Activated T-helper 1 cell treated with anti-CD3 and anti-CD28 coated beads, Interleukin-12 subunit alpha, Interleukin-12 subunit beta, Interleukin-2, Interleukin-4 antibody, amounts not matched to agents 30 ng/mL and 10 ng/mL and 1 ng/mL, durations not matched to agents 14 hours and 24 hours and 36 hours (primary cell): ENCODE measurements around the gene COBL. TPM values are rescaled to one million over a fixed set of nuclear protein-coding genes. Genes with fewer than 3 reads are reported as not detected.

Experiments used
- DNase-seq: peaks from one replicate; pipeline ENCODE4 v3.0.0; 2021; ENCODE audit warnings: low spot score
- H3K27ac Mint-ChIP-seq: one replicate; pipeline ENCODE4 v1.8.0; 2021; ENCODE audit warnings: mild to moderate bottlenecking, mixed read lengths
- H3K27me3 Mint-ChIP-seq: one replicate; pipeline ENCODE4 v1.8.0; 2022; ENCODE audit warnings: mild to moderate bottlenecking, moderate library complexity, mixed read lengths; ENCODE audit not compliant: insufficient read depth
- H3K36me3 Mint-ChIP-seq: one replicate; pipeline ENCODE4 v1.8.0; 2021; ENCODE audit warnings: low read depth, mixed read lengths
- H3K4me1 Mint-ChIP-seq: one replicate; pipeline ENCODE4 v1.8.0; 2021; ENCODE audit warnings: low read depth, mixed read lengths
- H3K4me3 Mint-ChIP-seq: one replicate; pipeline ENCODE4 v1.8.0; 2021; ENCODE audit warnings: mild to moderate bottlenecking, moderate library complexity, mixed read lengths
- H3K9me3 Mint-ChIP-seq: one replicate; pipeline ENCODE4 v1.8.0; 2021; ENCODE audit warnings: mixed read lengths
- intact Hi-C: fragments of 100-400 bp; cut with micrococcal nuclease; formaldehyde crosslinking; loops from one replicate; pipeline ENCODE4 v1.15.1; 2024
- total RNA-seq: library from RNA; stranded (reverse); gene quantifications from 2 replicates; pipeline ENCODE4 v1.2.3, GENCODE V29; 2022

COBL gene
- total RNA-seq, 1 donor from 2014 or later = not detected

DNA sequence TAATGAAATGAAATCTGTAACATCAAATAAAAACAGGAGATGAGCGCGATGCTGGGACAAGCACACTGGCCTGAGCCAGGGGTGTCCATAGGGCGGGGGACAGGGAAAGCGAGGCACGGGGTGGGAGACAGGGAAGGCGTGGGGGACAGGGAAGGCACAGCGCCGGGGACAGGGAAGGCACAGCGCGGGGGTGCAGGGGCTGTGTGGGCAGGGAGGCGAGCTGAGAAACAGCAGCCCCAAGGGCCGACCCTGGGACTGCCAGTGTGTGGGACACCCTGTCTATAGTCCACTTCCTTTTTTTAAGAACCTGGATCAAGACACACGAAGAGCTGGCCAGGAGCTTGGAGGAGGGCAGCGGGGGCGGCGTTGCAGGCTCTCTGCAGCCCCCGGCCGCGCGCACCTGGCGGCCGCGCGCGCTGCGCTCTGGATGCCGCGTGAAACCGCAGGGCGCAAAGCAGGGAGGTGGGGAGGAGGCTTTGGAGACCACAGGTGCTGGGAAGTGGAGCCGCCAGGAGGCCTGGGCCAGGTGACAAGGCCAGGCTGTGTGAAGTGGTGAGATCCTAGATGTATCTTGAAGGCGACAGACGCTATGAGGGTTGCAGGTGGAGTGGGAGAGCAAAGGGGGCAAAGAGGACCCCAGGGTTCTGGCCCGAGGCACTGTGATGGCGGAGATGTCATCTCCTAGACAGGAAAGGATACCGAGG is 157.7 kb downstream of the COBL start:
- DNase-seq = no peak
- H3K9me3 Mint-ChIP-seq = no peaks in the 10 kb centered on the region
- H3K27ac Mint-ChIP-seq = no peak overlapping the region
- peaks cover 11% of the 10 kb centered on the region for H3K27me3 Mint-ChIP-seq
- no peaks in the 10 kb centered on the region for H3K36me3 Mint-ChIP-seq
- intact Hi-C loops = no loop called here
- no peak overlapping the region for H3K4me3 Mint-ChIP-seq
- peaks cover 12% of the 10 kb centered on the region for H3K4me1 Mint-ChIP-seq

DNA sequence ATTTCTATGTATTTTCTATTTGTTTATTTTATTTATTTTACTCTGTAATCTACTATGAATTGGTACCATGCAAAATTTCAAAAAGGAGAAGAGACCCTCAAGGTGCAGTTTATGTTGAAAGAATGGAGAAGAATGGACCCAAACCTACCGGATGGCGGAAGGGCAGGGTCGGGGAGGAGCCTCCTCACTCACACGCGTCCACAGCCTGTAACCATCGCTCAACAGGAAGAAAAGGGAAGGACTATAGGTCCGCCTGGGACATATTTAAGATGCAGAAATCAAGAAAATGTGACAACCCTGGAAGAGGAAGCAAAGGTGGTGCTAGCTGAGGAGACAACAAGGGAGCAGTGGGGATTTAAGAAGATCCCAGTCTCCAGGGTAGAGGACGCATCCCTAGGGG is 158.4 kb downstream of the COBL start:
- Mint-ChIP-seq H3K36me3 (no peaks in the 10 kb centered on the region), H3K27ac (no peak overlapping the region), H3K27me3 (peaks cover 11% of the 10 kb centered on the region), H3K4me3 (no peak overlapping the region), H3K4me1 (peaks cover 7% of the 10 kb centered on the region), H3K9me3 (no peaks in the 10 kb centered on the region)
- intact Hi-C loops = no loop called here
- DNase-seq = no peak

DNA sequence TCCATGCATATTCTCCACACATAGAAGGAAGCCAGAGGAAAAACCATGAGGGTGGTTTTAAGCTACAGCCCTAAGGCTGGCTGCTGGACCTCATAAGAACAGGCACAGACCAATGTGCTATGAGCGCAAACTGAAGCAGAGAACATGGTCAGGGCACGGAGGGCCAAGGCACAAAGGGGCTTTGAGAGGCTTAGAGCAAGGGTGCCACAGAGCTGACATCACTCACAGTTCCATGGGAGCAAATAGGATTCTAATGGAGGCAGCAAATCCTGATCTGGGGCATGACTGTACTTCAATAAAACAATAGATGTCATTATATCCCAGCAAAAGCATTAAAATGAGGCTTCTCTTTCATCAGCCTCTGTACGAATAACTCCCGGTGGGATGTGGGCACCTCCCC is 162.4 kb downstream of the COBL start:
- no peaks in the 10 kb centered on the region for H3K4me1 Mint-ChIP-seq
- H3K4me3 Mint-ChIP-seq = no peak overlapping the region
- no peaks in the 10 kb centered on the region for H3K36me3 Mint-ChIP-seq
- H3K9me3 Mint-ChIP-seq = no peaks in the 10 kb centered on the region
- H3K27me3 Mint-ChIP-seq = peaks cover 8% of the 10 kb centered on the region
- intact Hi-C loops = no loop called here
- no peak overlapping the region for H3K27ac Mint-ChIP-seq
- DNase-seq = no peak

DNA sequence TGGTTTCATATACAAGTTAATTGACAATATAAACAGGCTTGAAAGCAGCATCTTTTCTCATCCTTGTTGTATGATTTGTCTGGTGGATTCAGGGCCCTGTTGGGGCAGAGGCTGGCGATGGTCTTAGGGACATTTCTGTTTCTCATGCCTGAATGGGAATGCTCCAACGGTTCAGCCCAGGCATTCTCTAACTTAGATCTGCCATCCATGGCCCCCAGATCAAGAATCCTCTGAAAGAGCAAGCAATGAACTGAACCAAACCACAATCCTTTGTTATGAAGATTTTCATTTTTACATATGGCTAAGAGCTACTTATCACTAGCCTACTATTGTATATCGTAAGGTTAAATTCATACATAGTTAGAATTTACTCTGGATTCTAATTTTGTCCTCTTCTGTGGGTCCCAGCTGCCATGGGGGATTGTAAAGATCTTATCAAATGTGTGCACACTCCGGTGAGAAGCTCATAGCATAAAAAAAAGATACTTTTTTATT is 163.9 kb downstream of the COBL start:
- no peaks in the 10 kb centered on the region for H3K36me3 Mint-ChIP-seq
- H3K27ac Mint-ChIP-seq = no peak overlapping the region
- peaks cover 4% of the 10 kb centered on the region for H3K9me3 Mint-ChIP-seq
- H3K4me1 Mint-ChIP-seq = no peaks in the 10 kb centered on the region
- no peak overlapping the region for H3K4me3 Mint-ChIP-seq
- DNase-seq = no peak
- peaks cover 8% of the 10 kb centered on the region for H3K27me3 Mint-ChIP-seq
- intact Hi-C loops = no loop called here

DNA sequence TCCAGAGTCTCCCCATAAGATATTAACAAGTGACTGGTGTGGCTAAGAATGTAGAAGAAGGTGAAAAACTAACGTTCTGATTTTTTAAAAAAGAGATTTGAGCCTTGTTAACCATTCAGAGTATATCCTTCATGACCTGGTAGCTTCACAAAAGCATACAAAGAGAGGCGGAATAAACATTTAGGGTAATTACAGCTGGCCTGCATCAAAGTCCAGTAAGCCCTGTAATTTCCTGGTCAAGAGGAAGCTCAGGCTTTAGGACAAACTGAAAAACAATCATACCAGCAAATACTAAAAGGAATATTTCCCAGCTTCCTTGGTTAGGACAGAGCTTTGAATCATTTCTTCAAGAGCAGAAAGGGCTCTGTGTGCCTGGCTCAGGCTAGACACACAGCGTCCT is 165.2 kb downstream of the COBL start:
- Mint-ChIP-seq H3K27ac (no peak overlapping the region), H3K36me3 (no peaks in the 10 kb centered on the region), H3K27me3 (peaks cover 8% of the 10 kb centered on the region), H3K4me3 (no peak overlapping the region), H3K9me3 (peaks cover 8% of the 10 kb centered on the region), H3K4me1 (no peaks in the 10 kb centered on the region)
- intact Hi-C loops = no loop called here
- no peak for DNase-seq

DNA sequence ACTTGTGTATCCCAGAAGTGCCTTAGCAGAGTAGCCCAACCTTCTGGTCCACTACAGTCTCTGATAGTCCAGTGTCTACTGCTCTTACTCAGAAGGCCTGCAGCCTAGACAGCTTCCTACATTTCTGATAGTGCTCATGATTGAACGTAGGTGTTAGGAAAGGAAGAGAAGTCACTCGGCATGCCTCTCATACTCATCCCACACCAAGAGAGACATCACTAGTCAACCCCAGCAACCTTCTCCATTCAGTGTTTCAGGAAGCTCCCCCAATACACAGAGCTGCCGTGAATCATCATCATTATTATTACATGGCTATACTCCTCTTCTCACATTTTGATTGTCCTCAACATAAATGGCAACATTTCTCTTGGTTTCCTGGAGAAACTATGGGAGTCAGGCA is 166.4 kb downstream of the COBL start:
- peaks cover 3% of the 10 kb centered on the region for H3K27me3 Mint-ChIP-seq
- H3K9me3 Mint-ChIP-seq = peaks cover 8% of the 10 kb centered on the region
- intact Hi-C loops = no loop called here
- no peak for DNase-seq
- H3K4me1 Mint-ChIP-seq = no peaks in the 10 kb centered on the region
- H3K4me3 Mint-ChIP-seq = no peak overlapping the region
- no peaks in the 10 kb centered on the region for H3K36me3 Mint-ChIP-seq
- no peak overlapping the region for H3K27ac Mint-ChIP-seq

DNA sequence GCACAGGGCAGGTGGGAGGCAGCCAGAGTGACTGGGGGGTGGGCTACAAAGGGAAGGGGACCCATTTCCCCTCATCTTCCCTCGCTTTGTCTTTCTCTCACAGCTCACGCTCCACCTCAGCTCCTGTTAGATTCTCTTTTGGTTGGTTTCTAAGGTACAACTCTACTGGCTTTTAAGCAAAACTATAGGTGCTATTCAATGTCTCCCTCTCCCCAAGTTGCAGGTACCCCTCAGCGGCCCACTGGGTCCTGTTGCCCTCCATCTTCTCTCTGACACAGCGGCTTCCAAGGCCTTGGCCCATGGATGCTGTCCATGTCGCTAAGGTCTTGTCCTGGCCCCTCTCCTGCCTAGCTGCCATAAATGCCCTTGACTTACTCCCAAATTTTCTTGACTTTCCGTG is 168.4 kb downstream of the COBL start:
- intact Hi-C loops = no loop called here
- Mint-ChIP-seq H3K4me3 (no peak overlapping the region), H3K27ac (no peak overlapping the region), H3K36me3 (no peaks in the 10 kb centered on the region), H3K9me3 (peaks cover 8% of the 10 kb centered on the region), H3K4me1 (no peaks in the 10 kb centered on the region), H3K27me3 (no peaks in the 10 kb centered on the region)
- DNase-seq = no peak

DNA sequence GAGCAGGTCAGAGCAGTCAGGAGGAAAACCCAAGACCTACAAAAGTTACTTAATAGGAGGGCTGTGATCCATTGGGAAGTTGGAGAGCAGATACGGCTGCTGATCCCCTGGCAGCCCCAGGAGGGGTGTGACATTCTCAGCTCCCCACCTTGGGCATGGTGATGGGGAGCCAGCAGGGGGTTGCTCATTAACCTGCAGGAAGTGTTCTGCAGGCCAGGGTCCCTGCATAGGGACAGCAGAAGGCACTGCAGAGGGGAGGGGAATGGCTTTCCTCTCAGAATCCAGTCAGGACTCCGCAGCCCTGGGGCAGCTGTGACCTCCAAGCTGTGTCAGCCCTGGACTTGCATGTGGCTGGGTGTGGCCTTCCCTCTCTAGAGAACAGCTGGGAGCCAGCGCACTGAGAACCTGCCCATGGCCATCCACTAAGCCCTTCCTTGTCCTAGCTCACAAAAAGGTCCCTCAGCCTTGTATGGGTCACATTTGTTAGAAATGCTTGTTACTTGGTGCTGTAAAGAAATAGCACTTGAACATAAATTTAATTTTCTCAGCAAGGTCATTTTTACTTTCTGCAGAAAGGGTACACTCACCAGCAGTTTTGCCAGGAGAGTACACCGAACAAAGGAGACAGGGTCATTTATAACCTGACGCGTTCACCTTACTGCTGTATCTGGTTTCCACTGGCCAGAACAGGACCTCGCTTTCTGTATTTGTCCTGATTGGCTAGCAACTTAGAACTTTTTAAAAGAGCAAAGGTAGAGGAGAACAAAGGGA is 169.6 kb downstream of the COBL start:
- DNase-seq = no peak
- H3K27me3 Mint-ChIP-seq = no peaks in the 10 kb centered on the region
- intact Hi-C loops = no loop called here
- H3K27ac Mint-ChIP-seq = no peak overlapping the region
- H3K4me1 Mint-ChIP-seq = no peaks in the 10 kb centered on the region
- peaks cover 8% of the 10 kb centered on the region for H3K9me3 Mint-ChIP-seq
- no peaks in the 10 kb centered on the region for H3K36me3 Mint-ChIP-seq
- no peak overlapping the region for H3K4me3 Mint-ChIP-seq

DNA sequence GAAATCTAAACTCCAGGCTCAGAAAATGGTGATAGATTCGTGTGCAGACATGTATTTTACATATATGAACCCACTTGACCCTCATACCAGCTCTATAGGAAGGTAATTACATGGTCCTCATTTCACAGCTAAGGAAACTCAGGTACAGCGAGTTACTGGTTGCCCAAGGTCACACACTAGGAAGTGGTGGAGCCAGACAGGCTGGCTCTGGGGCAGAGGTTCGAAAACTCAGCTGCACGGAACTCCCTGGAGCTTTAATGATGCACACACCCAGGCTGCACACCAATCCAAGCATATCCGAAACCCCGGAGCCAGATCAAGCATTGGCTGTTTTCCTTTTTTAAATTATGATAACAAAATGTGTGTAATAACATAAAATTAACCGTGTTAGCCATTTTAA is 172.4 kb downstream of the COBL start:
- DNase-seq = no peak
- Mint-ChIP-seq H3K4me1 (peaks cover 15% of the 10 kb centered on the region), H3K27me3 (peaks cover 2% of the 10 kb centered on the region), H3K9me3 (peaks cover 8% of the 10 kb centered on the region), H3K36me3 (no peaks in the 10 kb centered on the region), H3K27ac (no peak overlapping the region), H3K4me3 (no peak overlapping the region)
- intact Hi-C loops = loop anchor here (5.0 kb wide), 1 partner anchor 467 kb away; no protein-coding TSS in a partner anchor

DNA sequence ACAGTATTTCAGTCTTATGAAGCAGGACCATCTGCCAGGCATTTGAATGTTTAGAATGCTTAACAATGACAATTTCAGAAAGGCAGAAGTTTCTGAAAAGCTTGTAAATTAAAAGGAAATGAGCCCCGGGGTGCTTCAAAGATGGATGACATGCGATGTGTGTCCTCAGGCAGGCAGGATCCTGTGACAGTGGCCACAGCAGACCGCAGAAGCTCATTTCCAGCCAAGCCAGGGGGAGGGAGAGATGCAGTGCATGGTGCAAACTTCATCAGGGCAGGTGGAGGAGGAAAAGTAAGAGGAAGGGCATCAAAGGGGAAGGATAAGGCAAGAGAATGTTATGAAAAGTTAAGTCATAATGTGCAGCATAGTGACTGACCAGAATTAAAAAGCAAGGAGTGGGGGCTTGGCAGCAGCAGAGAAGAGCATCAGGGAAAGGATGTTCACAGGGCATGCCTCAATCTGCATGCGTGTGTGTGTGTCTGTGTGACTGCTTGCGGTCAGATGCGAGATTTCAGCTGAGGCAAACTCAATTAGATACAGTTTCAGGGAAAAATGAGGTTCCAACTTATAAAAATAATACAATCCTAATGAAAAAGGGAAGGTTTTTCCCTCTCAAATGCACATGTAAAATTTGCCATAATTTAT is 173.7 kb downstream of the COBL start:
- H3K36me3 Mint-ChIP-seq = no peaks in the 10 kb centered on the region

DNA sequence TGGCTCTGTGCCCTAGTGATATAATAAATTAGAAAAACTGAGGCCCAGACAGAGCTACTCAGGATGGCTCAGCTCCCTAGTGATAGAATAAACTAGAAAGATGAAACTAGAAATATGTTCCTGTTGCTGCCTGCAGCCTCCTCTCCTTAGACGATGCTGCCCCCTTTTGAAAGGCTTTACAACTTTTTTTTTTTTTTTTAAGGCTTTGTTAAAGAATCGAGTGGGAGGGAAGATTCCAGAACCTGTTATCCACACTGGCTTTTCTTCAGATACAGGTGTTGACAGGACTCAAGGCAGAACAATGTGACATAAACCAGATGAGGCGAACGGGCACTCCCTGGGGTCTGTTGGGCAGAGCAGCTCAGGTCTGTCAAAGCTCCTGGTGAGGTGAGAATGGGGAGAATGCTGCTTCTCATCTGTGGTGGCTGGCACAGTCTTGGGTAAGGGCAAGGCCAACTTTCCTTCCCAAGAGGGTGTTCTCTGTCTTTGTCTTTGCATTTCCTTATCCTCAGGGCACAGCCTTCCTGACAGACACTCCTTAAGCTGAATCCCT is 175.1 kb downstream of the COBL start:
- Mint-ChIP-seq H3K4me3 (no peak overlapping the region), H3K9me3 (no peaks in the 10 kb centered on the region), H3K4me1 (peaks cover 15% of the 10 kb centered on the region), H3K36me3 (no peaks in the 10 kb centered on the region), H3K27ac (no peak overlapping the region), H3K27me3 (peaks cover 6% of the 10 kb centered on the region)
- intact Hi-C loops = loop anchor here (1.0 to 5.0 kb wide), 5 partner anchors 75 to 673 kb away; no protein-coding TSS in a partner anchor
- DNase-seq = no peak

More for the DNA sequence above, 173.7 kb downstream of the COBL start:
- intact Hi-C loops = loop anchor here (5.0 kb wide), 1 partner anchor 466 kb away; no protein-coding TSS in a partner anchor
- Mint-ChIP-seq H3K27me3 (peaks cover 6% of the 10 kb centered on the region), H3K4me3 (no peak overlapping the region), H3K9me3 (peaks cover 4% of the 10 kb centered on the region), H3K4me1 (peaks cover 15% of the 10 kb centered on the region), H3K27ac (no peak overlapping the region)
- no peak for DNase-seq

DNA sequence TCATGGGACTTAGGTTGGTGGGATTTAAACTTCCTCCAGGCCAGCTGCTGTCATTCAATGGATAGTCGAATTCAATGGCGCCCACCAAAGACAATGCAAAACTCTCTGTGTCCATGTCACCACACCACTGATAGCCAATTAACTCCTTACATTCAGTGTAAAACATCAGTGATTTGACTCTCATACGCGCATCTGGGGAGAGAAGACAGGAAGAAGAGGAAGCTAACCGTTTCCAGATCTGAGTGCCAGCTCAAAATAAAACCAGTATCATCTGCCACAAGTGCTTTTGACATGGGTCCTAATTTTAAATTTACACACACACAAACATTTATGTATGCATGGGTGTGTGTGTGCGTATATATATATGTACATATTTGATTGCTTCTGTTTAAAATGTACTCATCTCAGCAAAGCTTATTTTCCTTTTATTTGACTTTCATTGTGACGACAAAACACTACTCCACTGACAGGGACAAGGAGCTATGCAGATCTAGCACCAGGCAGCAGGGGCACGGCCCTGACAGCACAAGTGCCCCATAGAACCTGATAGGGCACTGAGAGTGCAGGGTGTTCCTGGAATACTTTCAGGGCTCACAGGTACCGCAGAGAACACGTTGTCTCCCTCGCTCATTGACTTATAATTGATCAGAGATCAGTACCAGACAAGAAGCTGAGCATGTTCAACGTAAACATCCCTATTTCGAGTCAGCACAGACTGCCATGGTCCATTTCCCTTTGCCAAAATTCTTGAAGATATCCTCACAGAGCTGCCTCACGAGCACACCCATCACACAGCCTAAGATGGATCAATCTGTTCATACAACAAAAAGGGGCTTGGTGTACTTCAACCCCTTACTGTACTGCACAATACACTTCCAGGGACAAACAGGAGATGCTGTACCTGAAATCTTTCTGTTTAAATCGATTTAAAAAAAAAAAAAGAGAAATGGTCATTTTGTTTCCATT is 176.1 kb downstream of the COBL start:
- H3K27ac Mint-ChIP-seq = no peak overlapping the region
- H3K9me3 Mint-ChIP-seq = no peaks in the 10 kb centered on the region
- no peaks in the 10 kb centered on the region for H3K36me3 Mint-ChIP-seq
- intact Hi-C loops = loop anchor here (1.0 to 5.0 kb wide), 5 partner anchors 74 to 672 kb away; no protein-coding TSS in a partner anchor
- DNase-seq = no peak
- peaks cover 6% of the 10 kb centered on the region for H3K27me3 Mint-ChIP-seq
- no peak overlapping the region for H3K4me3 Mint-ChIP-seq
- peaks cover 15% of the 10 kb centered on the region for H3K4me1 Mint-ChIP-seq
